Measurements from ENCODE around the gene WWOX. TPM values are rescaled to one million over a fixed set of nuclear protein-coding genes. Genes with fewer than 3 reads are reported as not detected.
"Not testable (repeated sequence)": the region's sequence is repeated elsewhere in the genome, so short reads cannot be mapped to it uniquely, and the experiment has no call there.

WWOX gene
- total RNA-seq, 1 donor from 2014 or later = 8.6 TPM

GRCh38 chr16:79037521-79038373 lies 938.3 kb downstream of the WWOX start:
- no peak for DNase-seq (ENCODE audit: low spot score)
- intact Hi-C loops (cut with DNase I) = no loop called here

GRCh38 chr16:79041206-79041605 lies 941.8 kb downstream of the WWOX start:
- DNase-seq (ENCODE audit: low spot score) = no peak
- intact Hi-C loops (cut with DNase I) = no loop called here

GRCh38 chr16:79042141-79042540 lies 942.7 kb downstream of the WWOX start:
- intact Hi-C loops (cut with DNase I) = no loop called here
- no peak for DNase-seq (ENCODE audit: low spot score)

- no peak for DNase-seq (ENCODE audit: low spot score)
- intact Hi-C loops (cut with DNase I) = no loop called here
These were observed 943.4 kb downstream of the WWOX start for GRCh38 chr16:79042886-79043285.

- intact Hi-C loops (cut with DNase I) = no loop called here
- DNase-seq (ENCODE audit: low spot score) = no peak
These were observed 945.7 kb downstream of the WWOX start for GRCh38 chr16:79045191-79045590.

DNA sequence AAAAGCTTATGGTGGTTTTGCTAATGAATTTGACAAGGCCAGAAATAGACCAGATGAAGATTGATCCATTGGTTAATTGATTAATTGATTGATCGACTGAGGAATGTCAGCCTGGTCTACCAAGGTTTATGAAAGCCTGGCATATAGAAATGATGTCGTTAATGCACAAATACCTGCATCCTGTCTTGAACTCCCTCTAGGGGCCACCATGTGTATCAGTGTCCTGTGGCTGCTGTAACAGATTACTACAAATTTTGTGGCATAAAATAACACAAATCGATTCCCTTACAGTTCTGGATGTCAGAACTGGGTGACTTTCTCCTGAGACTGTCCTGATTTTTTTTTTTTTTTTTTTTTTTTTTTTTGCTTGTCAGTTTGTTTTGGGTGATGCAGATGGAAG lies 947.9 kb downstream of the WWOX start:
- DNase-seq (ENCODE audit: low spot score) = no peak
- intact Hi-C loops (cut with DNase I) = no loop called here

- intact Hi-C loops (cut with DNase I) = no loop called here
These were observed 949.6 kb downstream of the WWOX start for GRCh38 chr16:79049040-79049439.

GRCh38 chr16:79050063-79050462 lies 950.6 kb downstream of the WWOX start:
- DNase-seq (ENCODE audit: low spot score) = no peak
- intact Hi-C loops (cut with DNase I) = no loop called here

More at GRCh38 chr16:79049040-79049439, 949.6 kb downstream of the WWOX start:
- DNase-seq (ENCODE audit: low spot score) = no peak

DNA sequence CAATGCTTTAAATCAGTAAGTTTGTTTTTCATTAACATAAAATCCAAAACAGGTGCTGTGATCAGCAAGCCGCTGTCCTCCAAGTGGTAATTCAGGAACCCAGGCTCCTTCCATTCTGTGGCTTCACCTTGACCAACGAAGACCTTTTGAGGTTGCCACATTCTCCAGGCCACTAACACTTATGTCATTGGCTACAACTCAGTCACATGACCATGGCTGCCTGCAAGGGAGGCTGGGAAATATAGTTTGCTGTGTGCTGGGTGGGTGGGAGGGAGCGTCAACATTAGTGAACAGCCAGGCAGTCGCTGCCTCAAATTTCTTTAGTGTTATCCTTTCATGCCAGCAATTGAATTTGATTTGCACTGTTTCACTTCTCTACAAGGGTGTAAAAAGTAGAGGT lies 951.9 kb downstream of the WWOX start:
- intact Hi-C loops (cut with DNase I) = no loop called here
- DNase-seq (ENCODE audit: low spot score) = no peak

DNA sequence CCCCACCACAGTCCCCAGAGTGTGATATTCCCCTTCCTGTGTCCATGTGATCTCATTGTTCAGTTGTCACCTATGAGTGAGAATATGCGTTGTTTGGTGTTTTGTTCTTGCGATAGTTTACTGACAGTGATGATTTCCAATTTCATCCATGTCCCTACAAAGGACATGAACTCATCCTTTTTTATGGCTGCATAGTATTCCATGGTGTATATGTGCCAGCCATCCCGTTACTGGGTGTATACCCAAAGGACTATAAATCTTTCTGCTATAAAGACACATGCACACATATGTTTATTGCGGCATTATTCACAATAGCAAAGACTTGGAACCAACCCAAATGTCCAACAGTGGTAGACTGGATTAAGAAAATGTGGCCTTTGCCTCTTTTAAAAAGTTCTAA lies 952.7 kb downstream of the WWOX start:
- DNase-seq (ENCODE audit: low spot score); intact Hi-C loops (cut with DNase I): not testable (repeated sequence)

DNA sequence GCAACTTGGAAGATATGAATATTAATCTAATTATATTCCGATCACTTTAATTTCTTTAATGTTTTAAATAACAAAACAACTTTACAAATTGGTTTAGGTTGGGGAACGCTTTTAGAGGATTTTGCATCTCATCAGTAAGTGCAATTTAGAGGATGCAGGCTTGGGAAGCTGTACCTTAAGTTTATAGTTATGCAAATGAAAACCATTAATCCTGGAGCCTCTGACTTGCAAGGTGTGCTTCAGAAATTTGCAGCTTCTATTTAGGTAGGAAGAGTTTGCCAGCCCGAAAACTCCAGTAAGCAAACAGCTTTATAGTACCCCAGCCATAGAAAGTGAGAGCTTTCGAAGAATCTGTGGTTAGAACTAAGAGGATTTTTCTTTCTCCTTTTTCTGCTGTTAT lies 954.1 kb downstream of the WWOX start:
- no peak for DNase-seq (ENCODE audit: low spot score)
- intact Hi-C loops (cut with DNase I) = no loop called here

DNA sequence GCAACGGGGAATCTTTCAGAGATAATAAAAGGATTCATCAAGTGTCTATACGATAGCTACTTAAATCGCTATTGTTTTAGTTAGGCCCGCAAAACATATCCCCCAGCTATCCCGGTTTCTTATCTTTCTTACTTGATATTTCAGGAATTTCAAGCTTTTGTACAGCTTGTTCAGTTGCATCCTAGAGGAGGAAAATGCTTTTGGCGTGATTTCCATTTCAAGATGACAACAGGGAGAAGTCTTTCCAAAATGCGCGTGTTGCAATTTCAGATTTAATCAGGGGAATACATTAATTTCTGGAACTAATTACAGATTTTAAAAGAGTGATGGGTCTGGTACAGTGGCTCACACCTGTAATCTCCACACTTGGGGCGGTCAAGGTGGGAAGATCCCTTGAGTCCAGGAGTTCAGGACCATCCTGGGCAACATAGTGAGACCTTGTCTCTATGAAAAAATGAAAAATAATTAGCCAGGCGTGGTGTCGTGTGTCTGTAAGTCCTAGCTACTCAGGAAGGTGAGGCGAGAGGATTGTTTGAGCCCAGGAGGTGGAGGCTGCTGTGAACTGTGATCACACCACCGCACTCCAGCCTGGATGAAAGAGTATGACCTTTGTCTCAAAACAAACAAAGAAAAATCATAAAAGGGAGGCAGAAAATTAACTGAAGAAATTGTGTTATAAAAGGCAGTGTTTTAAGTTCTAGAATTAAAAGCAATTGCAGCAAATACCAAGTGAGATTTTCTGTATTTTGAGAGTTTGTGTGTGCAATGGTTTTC lies 954.9 kb downstream of the WWOX start:
- intact Hi-C loops (cut with DNase I) = no loop called here
- DNase-seq (ENCODE audit: low spot score) = no peak

- intact Hi-C loops (cut with DNase I) = no loop called here
- DNase-seq (ENCODE audit: low spot score) = no peak
These were observed 956.0 kb downstream of the WWOX start for GRCh38 chr16:79055251-79055970.

DNA sequence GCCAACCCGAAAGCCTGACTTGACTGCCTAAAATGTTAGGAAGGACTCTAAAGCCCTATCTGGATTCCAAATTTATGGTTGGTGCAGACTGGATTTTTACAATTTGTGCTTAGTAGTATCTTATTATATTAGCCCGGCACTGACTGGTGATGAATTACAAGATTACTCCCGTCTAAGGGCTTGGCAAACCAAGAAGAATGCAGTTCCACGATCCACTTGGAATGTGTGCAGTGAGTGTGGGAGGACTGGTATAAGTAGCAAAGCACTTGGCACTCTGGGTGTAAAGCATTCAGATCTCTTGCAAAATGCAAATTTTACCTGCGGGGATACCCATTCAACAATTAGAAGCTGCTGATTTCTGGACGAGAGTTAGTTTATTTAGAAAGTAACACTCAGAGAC lies 961.7 kb downstream of the WWOX start:
- intact Hi-C loops (cut with DNase I) = no loop called here
- DNase-seq (ENCODE audit: low spot score) = no peak

GRCh38 chr16:79062336-79062735 lies 962.9 kb downstream of the WWOX start:
- intact Hi-C loops (cut with DNase I) = no loop called here
- DNase-seq (ENCODE audit: low spot score) = no peak

GRCh38 chr16:79062821-79063220 lies 963.4 kb downstream of the WWOX start:
- intact Hi-C loops (cut with DNase I) = no loop called here

GRCh38 chr16:79064256-79064972 lies 965.0 kb downstream of the WWOX start:
- intact Hi-C loops (cut with DNase I) = no loop called here
- no peak for DNase-seq (ENCODE audit: low spot score)

More at GRCh38 chr16:79062821-79063220, 963.4 kb downstream of the WWOX start:
- no peak for DNase-seq (ENCODE audit: low spot score)

DNA sequence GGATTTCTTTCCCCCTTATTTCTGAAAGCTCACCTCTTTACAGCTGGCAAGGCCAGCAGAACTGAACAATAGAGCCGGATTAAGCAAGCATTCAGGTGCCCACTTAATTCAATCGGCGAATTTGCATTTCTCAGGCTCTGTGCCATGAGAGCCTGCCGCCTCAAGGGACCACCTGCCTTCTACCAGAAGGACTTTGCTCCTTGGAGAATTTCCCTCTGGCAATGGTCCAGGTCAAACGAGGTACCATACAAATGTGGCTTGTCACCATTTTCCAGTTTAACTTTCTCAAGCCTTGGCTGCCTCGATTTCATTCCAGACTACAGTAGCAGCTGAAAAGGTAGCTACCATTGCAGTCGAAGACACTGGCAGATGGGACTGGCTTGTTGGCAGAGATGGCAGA lies 967.1 kb downstream of the WWOX start:
- DNase-seq (ENCODE audit: low spot score) = no peak
- intact Hi-C loops (cut with DNase I) = no loop called here

GRCh38 chr16:79067600-79067999 lies 968.1 kb downstream of the WWOX start:
- no peak for DNase-seq (ENCODE audit: low spot score)
- intact Hi-C loops (cut with DNase I) = no loop called here

DNA sequence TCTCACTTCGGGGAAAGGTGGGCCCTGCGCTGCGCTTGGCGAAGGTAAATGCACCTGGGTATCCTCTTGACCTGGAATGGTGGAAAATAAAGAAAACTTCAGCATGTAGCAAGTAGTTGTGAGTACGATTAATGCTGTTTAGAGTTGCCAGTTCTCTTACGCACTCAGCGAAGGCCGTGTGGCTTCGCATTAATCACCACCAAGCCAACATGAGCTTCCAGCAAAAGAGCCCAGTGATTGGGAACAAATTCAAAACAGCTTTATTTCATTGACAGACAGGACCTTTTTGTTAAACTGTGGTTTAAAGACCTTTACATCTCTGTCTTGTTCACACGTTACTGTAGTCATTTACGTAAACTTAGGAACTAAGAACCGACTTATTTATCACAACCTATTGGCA lies 969.7 kb downstream of the WWOX start:
- no peak for DNase-seq (ENCODE audit: low spot score)
- intact Hi-C loops (cut with DNase I) = no loop called here
